Measurements from ENCODE around the gene MS4A15. TPM values are rescaled to one million over a fixed set of nuclear protein-coding genes. Genes with fewer than 3 reads are reported as not detected.

Gene MS4A15
- total RNA-seq, 1 donor from 2014 or later = not detected

DNA sequence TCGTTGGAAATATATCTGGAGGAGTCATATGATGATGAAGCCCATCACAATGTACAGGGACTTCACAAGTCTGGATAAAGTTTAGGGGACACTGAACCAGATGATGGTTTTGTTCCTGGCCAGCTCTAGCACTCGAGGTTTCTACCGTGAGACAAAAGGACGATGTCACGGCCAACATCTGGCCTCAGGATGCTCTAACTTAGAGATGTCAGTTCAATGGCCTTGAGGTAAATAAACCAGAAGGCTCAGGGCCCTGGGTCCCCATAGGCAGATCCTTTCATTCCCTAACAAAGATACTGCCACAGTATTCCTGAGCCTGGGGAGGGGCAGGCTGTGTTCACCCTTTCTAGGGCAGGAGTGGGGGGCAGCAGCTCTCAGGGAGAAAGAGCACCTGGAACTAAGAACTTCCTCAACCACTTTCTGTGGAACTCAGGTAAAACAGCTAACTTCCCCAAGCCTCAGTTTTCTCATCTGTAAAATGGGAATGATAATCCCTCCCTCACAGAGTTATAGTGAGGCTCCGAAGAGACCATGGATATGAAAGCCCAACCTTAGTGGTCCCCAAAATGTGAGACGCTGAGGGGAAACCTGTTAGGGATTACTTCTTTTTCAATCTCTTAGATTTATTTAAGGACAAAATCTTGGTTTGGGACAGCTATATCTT lies 46.7 kb downstream of the MS4A15 start:
- Histone ChIP-seq H3K4me2 (ENCODE audit: low read length) (no peak overlapping the region), H4K20me1 (ENCODE audit: insufficient read depth, low read length) (no peaks in the 10 kb centered on the region), H3K9me3 (ENCODE audit: insufficient read depth, low read depth, low read length) (no peaks in the 10 kb centered on the region), H3K4me1 (ENCODE audit: insufficient read depth, low read length) (no peaks in the 10 kb centered on the region), H3K36me3 (ENCODE audit: insufficient read depth, low read length) (no peaks in the 10 kb centered on the region), H3K27me3 (ENCODE audit: insufficient read depth, low read length) (peaks cover 18% of the 10 kb centered on the region), H3K9ac (ENCODE audit: low read length) (no peak overlapping the region), H3K4me3 (ENCODE audit: insufficient read depth, low read depth, low read length) (no peak overlapping the region), H3K27ac (ENCODE audit: low read depth, low read length) (no peak overlapping the region), H3K79me2 (ENCODE audit: insufficient read depth, low read length) (no peaks in the 10 kb centered on the region), H2AFZ (ENCODE audit: low read depth, low read length) (no peak overlapping the region)
- no peak overlapping the region for H3K27ac Mint-ChIP-seq (ENCODE audit: unreplicated experiment)
- no peak for TF ChIP-seq CTCF (IDR thresholded peaks at IDR 0.05; ENCODE audit: insufficient read depth, low read depth, low read length)
- no peak for TF ChIP-seq EZH2 (IDR thresholded peaks at IDR 0.05; ENCODE audit: insufficient read depth, low read length)
- H3K4me3 Mint-ChIP-seq (ENCODE audit: unreplicated experiment) = no peak overlapping the region
- H3K27me3 Mint-ChIP-seq (ENCODE audit: low read depth, unreplicated experiment) = peaks cover 25% of the 10 kb centered on the region
- FAIRE-seq (no peak), DNase-seq (ENCODE audit: low read depth) (no peak)
- H3K9me3 Mint-ChIP-seq (ENCODE audit: unreplicated experiment) = peaks cover 1% of the 10 kb centered on the region
- no peaks in the 10 kb centered on the region for H3K36me3 Mint-ChIP-seq (ENCODE audit: low read depth, unreplicated experiment)
- no peaks in the 10 kb centered on the region for H3K4me1 Mint-ChIP-seq (ENCODE audit: low read depth, unreplicated experiment)

DNA sequence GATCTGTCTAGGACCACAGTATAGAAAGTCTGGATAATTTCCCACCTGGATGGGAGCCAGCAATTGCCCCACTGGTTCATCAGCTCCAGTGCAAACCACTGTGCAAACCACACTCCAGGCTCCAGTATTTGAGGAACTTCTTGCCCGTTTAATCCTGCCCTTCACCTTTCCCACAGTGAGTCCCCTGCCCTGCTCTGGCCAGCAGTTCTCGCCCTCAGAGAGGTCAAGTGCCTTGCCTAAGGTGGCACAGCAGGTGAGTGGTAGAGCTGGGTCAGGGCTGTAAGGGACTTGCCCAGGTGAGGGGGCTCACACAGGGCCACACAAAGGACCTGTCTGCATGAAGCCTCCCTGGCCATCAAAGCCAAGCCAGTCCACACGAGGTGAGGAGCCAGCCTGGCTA lies 52.6 kb downstream of the MS4A15 start:
- Histone ChIP-seq H3K9me3 (ENCODE audit: insufficient read depth, low read depth, low read length) (no peaks in the 10 kb centered on the region), H3K4me2 (ENCODE audit: low read length) (no peak overlapping the region), H4K20me1 (ENCODE audit: insufficient read depth, low read length) (no peaks in the 10 kb centered on the region), H3K4me3 (ENCODE audit: insufficient read depth, low read depth, low read length) (no peak overlapping the region), H3K79me2 (ENCODE audit: insufficient read depth, low read length) (no peaks in the 10 kb centered on the region), H3K4me1 (ENCODE audit: insufficient read depth, low read length) (no peaks in the 10 kb centered on the region), H3K27me3 (ENCODE audit: insufficient read depth, low read length) (peaks cover 4% of the 10 kb centered on the region), H3K27ac (ENCODE audit: low read depth, low read length) (no peak overlapping the region), H2AFZ (ENCODE audit: low read depth, low read length) (no peak overlapping the region), H3K9ac (ENCODE audit: low read length) (no peak overlapping the region), H3K36me3 (ENCODE audit: insufficient read depth, low read length) (no peaks in the 10 kb centered on the region)
- no peaks in the 10 kb centered on the region for H3K4me1 Mint-ChIP-seq (ENCODE audit: low read depth, unreplicated experiment)
- no peak for DNase-seq (ENCODE audit: low read depth)
- no peak for TF ChIP-seq CTCF (IDR thresholded peaks at IDR 0.05; ENCODE audit: insufficient read depth, low read depth, low read length)
- TF ChIP-seq EZH2 (IDR thresholded peaks at IDR 0.05; ENCODE audit: insufficient read depth, low read length) = no peak
- H3K27me3 Mint-ChIP-seq (ENCODE audit: low read depth, unreplicated experiment) = peaks cover 18% of the 10 kb centered on the region
- no peak overlapping the region for H3K4me3 Mint-ChIP-seq (ENCODE audit: unreplicated experiment)
- no peaks in the 10 kb centered on the region for H3K36me3 Mint-ChIP-seq (ENCODE audit: low read depth, unreplicated experiment)
- no peak for FAIRE-seq
- no peak overlapping the region for H3K27ac Mint-ChIP-seq (ENCODE audit: unreplicated experiment)
- H3K9me3 Mint-ChIP-seq (ENCODE audit: unreplicated experiment) = peaks cover 7% of the 10 kb centered on the region

DNA sequence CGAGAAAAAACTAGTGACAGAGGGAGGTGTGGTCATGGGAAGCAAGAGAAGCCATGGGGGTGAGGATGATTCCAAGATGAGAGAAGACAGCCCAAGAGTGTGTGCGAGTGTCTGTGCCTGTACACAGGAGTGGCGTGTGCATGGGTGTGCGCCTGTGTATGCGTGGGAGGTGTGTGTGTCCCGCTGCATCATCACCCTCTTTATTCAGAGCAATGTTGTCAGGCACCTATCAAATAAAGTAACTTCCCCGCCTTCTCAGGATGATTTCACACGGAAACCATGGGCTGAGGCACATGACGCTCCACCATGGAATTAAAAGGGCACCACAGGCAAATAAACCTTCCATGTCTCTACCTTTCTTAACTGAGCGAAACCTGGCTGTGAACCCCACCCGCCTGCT lies 53.0 kb downstream of the MS4A15 start:
- no peak for FAIRE-seq
- H3K4me3 ChIP-seq (ENCODE audit: insufficient read depth, low read depth, low read length) = no peak overlapping the region

More for the DNA sequence above, 53.0 kb downstream of the MS4A15 start:
- peaks cover 7% of the 10 kb centered on the region for H3K9me3 Mint-ChIP-seq (ENCODE audit: unreplicated experiment)
- DNase-seq (ENCODE audit: low read depth) = no peak
- Histone ChIP-seq H3K27ac (ENCODE audit: low read depth, low read length) (no peak overlapping the region), H3K79me2 (ENCODE audit: insufficient read depth, low read length) (no peaks in the 10 kb centered on the region), H3K9ac (ENCODE audit: low read length) (no peak overlapping the region), H3K4me1 (ENCODE audit: insufficient read depth, low read length) (no peaks in the 10 kb centered on the region), H3K36me3 (ENCODE audit: insufficient read depth, low read length) (no peaks in the 10 kb centered on the region), H4K20me1 (ENCODE audit: insufficient read depth, low read length) (no peaks in the 10 kb centered on the region), H3K4me2 (ENCODE audit: low read length) (no peak overlapping the region), H3K27me3 (ENCODE audit: insufficient read depth, low read length) (peaks cover 4% of the 10 kb centered on the region), H2AFZ (ENCODE audit: low read depth, low read length) (no peak overlapping the region), H3K9me3 (ENCODE audit: insufficient read depth, low read depth, low read length) (no peaks in the 10 kb centered on the region)
- no peak overlapping the region for H3K27ac Mint-ChIP-seq (ENCODE audit: unreplicated experiment)
- peaks cover 18% of the 10 kb centered on the region for H3K27me3 Mint-ChIP-seq (ENCODE audit: low read depth, unreplicated experiment)
- no peak overlapping the region for H3K4me3 Mint-ChIP-seq (ENCODE audit: unreplicated experiment)
- TF ChIP-seq EZH2 (IDR thresholded peaks at IDR 0.05; ENCODE audit: insufficient read depth, low read length) (no peak), CTCF (IDR thresholded peaks at IDR 0.05; ENCODE audit: insufficient read depth, low read depth, low read length) (no peak)
- no peaks in the 10 kb centered on the region for H3K4me1 Mint-ChIP-seq (ENCODE audit: low read depth, unreplicated experiment)
- H3K36me3 Mint-ChIP-seq (ENCODE audit: low read depth, unreplicated experiment) = no peaks in the 10 kb centered on the region

Measured in astrocyte (in vitro differentiated cells and primary cell).